Measurements from ENCODE around the gene FOSB. TPM values are rescaled to one million over a fixed set of nuclear protein-coding genes. Genes with fewer than 3 reads are reported as not detected.

Gene FOSB
- total RNA-seq, 1 experiment from 2014 or later: 1.9 TPM

GRCh38 chr19:45437328-45437727 is 30.5 kb upstream of the FOSB start:
- TF ChIP-seq EZH2 (IDR thresholded peaks at IDR 0.05; ENCODE audit: borderline replicate concordance, low read depth, low read length, poor library complexity, severe bottlenecking): no peak
- no peak for TF ChIP-seq CTCF (conservative IDR thresholded peaks at IDR 0.05; ENCODE audit: low read depth, low read length)
- Histone ChIP-seq H3K27ac (ENCODE audit: low read depth, low read length, poor library complexity, severe bottlenecking) (no peak overlapping the region), H3K27me3 (replicated peaks; ENCODE audit: insufficient read depth, low read depth, low read length, poor library complexity) (no peaks in the 10 kb centered on the region), H3K4me3 (ENCODE audit: low read depth, low read length, poor library complexity, severe bottlenecking) (no peak overlapping the region), H3K9me3 (ENCODE audit: low read depth, low read length, poor library complexity, severe bottlenecking) (no peaks in the 10 kb centered on the region), H3K36me3 (ENCODE audit: insufficient read depth, low read length, poor library complexity, severe bottlenecking) (no peaks in the 10 kb centered on the region), H3K4me1 (ENCODE audit: insufficient read depth, low read length, poor library complexity, severe bottlenecking) (peaks cover 8% of the 10 kb centered on the region)
- no peak for DNase-seq (ENCODE audit: low spot score)
- no TSS peak for BruUV-seq (replicated peaks)
- intact Hi-C loops (cut with micrococcal nuclease; ENCODE audit: unreplicated experiment): no loop called here
- ChIA-PET POLR2A (ENCODE audit: low non-redundant PET) (no interaction called here), CTCF (no interaction called here)

- BruUV-seq (replicated peaks): no TSS peak
- intact Hi-C loops (cut with micrococcal nuclease; ENCODE audit: unreplicated experiment): loop anchor here (1.0 kb wide), 1 partner anchor 39 kb away; no protein-coding TSS in a partner anchor
- ChIA-PET POLR2A (ENCODE audit: low non-redundant PET) (interaction anchor here (0.6 to 1.0 kb wide), 3 partner anchors 14 to 36 kb away, joined by 5 to 12 read pairs (median 5); partner anchors contain the start of gene FOSB), CTCF (interaction anchor here (0.5 to 3.0 kb wide), 11 partner anchors 9 to 203 kb away, joined by 3 to 99 read pairs (median 8); partner anchors contain the start of genes ERCC1 and FOSB)
- peak overlapping the region; percentile 82 for H3K4me3 ChIP-seq (ENCODE audit: low read depth, low read length, poor library complexity, severe bottlenecking)
- TF ChIP-seq EZH2 (IDR thresholded peaks at IDR 0.05; ENCODE audit: borderline replicate concordance, low read depth, low read length, poor library complexity, severe bottlenecking): no peak
- no peak for TF ChIP-seq CTCF (conservative IDR thresholded peaks at IDR 0.05; ENCODE audit: low read depth, low read length)
- no peaks in the 10 kb centered on the region for H3K36me3 ChIP-seq (ENCODE audit: insufficient read depth, low read length, poor library complexity, severe bottlenecking)
- no peaks in the 10 kb centered on the region for H3K9me3 ChIP-seq (ENCODE audit: low read depth, low read length, poor library complexity, severe bottlenecking)
- no peaks in the 10 kb centered on the region for H3K27me3 ChIP-seq (replicated peaks; ENCODE audit: insufficient read depth, low read depth, low read length, poor library complexity)
- DNase-seq (ENCODE audit: low spot score): no peak
- H3K4me1 ChIP-seq (ENCODE audit: insufficient read depth, low read length, poor library complexity, severe bottlenecking): peaks cover 18% of the 10 kb centered on the region
- peak overlapping the region; percentile 93 for H3K27ac ChIP-seq (ENCODE audit: low read depth, low read length, poor library complexity, severe bottlenecking)
Observed at GRCh38 chr19:45439190-45439568, 28.6 kb upstream of the FOSB start.

- TF ChIP-seq EZH2 (IDR thresholded peaks at IDR 0.05; ENCODE audit: borderline replicate concordance, low read depth, low read length, poor library complexity, severe bottlenecking) (no peak), CTCF (conservative IDR thresholded peaks at IDR 0.05; ENCODE audit: low read depth, low read length) (peak; percentile 94)
- intact Hi-C loops (cut with micrococcal nuclease; ENCODE audit: unreplicated experiment): loop anchor here (1.0 kb wide), 1 partner anchor 39 kb away; no protein-coding TSS in a partner anchor
- Histone ChIP-seq H3K27ac (ENCODE audit: low read depth, low read length, poor library complexity, severe bottlenecking) (peak overlapping the region; percentile 93), H3K9me3 (ENCODE audit: low read depth, low read length, poor library complexity, severe bottlenecking) (no peaks in the 10 kb centered on the region), H3K4me1 (ENCODE audit: insufficient read depth, low read length, poor library complexity, severe bottlenecking) (peaks cover 18% of the 10 kb centered on the region), H3K27me3 (replicated peaks; ENCODE audit: insufficient read depth, low read depth, low read length, poor library complexity) (no peaks in the 10 kb centered on the region), H3K36me3 (ENCODE audit: insufficient read depth, low read length, poor library complexity, severe bottlenecking) (no peaks in the 10 kb centered on the region), H3K4me3 (ENCODE audit: low read depth, low read length, poor library complexity, severe bottlenecking) (peak overlapping the region; percentile 82)
- peak; percentile 87 for DNase-seq (ENCODE audit: low spot score)
- BruUV-seq (replicated peaks): no TSS peak
- ChIA-PET POLR2A (ENCODE audit: low non-redundant PET) (interaction anchor here (0.6 to 1.0 kb wide), 3 partner anchors 15 to 35 kb away, joined by 5 to 12 read pairs (median 5); partner anchors contain the start of gene FOSB), CTCF (interaction anchor here (0.5 to 3.0 kb wide), 11 partner anchors 9 to 203 kb away, joined by 3 to 99 read pairs (median 8); partner anchors contain the start of genes ERCC1 and FOSB)
Observed at GRCh38 chr19:45439569-45440258, 28.1 kb upstream of the FOSB start.

Data from A673 (cell line).